NCI-H2171 treated with DMSO at 0.1 percent for 48 hours (cell line): ENCODE data around the gene ACTR1A.
A peak's percentile ranks its signal among the peaks of the same experiment; 100 is the strongest.
"Not testable (repeated sequence)": the region's sequence is repeated elsewhere in the genome, so short reads cannot be mapped to it uniquely, and the experiment has no call there.

Experiments
- DNase-seq: peaks from one replicate; lab custom pipeline; 2025; lab: John Stamatoyannopoulos, UW

Gene ACTR1A

DNA sequence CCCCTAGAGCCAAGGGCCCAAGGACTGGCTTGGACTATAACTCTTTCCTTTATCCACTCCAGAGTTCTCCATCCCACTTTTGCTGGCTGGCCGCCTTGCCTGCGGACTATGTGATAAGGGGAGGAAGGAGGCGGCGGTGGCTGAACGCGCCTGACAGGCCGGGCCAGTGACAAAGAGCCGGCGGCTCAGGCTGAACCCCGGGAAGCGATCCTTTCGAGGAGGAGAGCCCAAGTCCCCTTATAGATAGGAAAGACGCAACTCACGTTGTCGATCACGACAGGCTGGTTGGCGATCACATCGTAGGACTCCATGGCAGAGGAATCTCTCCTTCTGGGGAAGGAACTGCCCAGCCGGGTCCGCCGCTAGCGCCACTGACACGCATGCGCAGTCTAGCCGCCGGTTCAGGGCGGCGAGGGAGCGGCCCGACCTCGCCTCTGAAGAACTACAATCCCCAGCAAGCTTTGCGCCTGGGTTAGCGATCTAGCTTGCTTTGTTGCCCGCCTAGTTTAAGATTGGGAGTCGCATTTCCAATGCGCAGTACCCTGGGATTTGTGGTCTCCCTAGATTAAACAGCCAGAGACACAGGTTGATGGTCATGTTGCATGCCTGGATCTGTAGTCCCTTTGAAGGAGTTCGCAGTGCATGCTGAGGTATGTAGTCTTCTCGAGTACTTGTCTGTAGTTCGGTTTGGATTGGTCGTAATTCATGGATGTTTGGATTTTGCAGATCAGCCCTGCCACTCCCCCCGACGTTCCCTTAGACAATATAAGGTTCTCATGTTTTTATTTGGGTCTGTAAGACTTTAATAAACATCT, at the start of gene ACTR1A:
Gene ACTR1A (minus strand): TSS at position 376 of the 815 bp plus-strand sequence. CDS start 65 bp downstream, at position 311.
- peak; percentile 99 for DNase-seq

DNA sequence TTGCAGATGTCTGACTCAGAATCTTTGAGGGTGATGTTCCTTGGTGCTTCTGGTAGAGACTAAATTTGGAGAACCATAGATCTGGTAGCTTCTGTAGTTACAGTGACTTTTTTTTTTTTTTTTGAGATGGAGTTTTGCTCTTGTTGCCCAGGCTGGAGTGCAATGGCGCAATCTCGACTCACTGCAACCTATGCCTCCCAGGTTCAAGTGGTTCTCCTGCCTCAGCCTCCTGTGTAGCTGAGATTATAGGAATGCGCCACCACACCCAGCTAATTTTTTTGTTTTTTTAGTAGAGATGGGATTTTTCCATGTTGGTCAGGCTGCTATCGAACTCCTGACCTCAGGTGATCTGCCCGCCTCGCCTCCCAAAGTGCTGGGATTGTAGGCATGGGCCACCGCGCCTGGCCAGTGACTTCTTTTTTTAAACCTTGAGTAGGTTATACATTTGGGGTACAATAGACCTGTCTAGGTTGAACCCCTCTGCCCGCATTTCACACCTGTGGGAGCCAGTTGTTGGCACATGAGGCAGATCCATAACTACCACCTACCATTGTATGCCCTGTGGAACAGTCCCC, 48.2 kb upstream of the ACTR1A start:
- no peak for DNase-seq

DNA sequence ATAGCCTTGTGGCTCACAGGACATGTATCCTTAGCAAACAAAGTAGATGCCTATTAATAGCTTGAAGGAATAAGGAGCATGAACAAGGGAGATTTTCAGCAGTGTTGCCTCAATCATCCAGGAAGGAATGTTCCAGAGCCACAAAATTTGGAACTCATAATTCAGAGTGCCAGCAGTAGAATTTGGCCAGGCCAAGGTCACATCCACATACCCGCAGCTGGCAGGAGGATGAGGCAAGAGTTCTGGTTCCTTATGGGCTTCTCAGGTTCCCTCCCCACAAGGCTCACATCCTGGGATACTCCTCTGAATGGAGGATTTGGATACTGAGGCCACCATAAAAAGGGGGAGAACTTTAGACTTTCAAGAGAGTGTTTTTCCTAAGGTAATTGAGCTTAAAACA, 47.0 kb upstream of the ACTR1A start:
- no peak for DNase-seq

DNA sequence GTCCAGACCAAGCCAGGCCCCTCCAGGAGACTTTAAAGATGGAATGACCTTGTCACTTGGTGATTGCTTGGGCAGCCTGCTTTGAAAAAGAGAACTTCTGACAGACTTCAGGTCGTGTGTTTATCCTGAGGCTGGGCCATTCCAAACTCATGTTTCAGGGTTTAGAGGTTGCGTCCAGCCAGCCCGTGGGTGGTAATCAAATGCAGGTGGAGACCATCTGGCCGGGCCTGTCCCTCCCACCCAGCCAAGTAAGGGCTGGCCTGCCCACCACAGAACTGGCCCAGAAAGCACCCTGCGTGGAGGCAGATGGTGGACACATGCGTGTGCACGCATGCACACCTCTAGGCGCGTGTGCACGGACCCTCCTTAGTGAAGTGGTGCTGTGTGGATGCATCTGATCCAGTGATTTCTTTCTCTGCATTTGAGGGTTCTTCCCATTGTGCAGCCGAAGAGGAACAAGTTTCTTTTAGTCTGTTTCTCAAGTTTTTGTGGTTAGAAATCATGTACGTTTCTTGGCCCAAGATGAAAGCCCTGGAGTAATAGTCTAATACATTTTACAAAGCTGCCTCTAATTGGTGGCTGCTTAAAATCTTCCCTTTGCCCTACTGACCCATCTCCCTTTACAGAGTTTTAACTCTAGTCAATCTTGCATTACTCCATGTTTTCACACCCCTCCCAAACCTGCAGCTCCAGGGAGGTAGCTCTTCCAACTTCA, 44.3 kb upstream of the ACTR1A start:
- DNase-seq = no peak

DNA sequence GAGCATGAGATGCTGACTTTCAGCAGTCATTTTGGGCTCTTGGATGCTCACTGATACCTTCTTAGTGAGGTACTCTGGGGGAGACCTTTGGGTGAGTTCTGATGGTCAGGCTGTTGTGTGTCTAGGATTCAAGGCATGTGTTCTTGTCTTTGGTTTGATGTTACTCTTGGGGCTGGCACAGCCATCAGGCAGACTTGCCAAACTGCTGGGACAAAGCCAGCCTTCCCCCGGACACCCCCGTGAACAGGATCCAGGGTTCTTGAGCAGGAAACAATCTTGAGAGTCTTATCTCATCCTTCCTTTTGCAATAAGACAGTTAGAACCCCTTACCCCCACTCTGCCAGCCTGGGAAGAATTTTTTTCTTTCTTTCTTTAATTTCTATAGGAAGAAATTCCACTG, 43.5 kb upstream of the ACTR1A start:
- DNase-seq = no peak

DNA sequence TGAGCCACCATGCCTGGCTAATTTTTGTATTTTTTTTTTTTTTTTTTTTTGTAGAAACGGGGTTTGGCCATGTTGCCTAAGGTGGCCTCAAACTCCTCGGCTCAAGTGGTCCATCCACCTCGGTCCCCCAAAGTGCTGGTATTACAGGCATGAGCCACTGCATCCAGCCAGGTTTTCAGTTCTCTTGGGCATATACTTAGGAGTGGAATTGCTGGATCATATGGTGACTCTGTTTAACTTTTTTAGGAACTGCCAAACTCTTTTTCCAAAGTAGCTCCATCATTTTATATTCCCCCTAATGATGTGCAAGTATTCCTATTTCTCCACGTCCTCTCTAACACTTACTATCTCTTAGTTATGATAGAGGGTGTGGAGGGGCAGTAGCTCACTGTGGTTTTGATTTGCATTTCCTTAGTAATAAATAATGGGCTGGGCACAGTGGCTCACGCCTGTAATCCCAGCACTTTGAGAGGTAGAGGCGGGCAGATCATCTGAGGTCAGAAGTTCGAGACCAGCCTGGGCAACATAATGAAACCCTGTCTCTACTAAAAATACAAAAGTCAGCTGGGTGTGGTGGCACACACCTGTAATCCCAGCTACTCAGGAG, 42.9 kb upstream of the ACTR1A start:
- no peak for DNase-seq

DNA sequence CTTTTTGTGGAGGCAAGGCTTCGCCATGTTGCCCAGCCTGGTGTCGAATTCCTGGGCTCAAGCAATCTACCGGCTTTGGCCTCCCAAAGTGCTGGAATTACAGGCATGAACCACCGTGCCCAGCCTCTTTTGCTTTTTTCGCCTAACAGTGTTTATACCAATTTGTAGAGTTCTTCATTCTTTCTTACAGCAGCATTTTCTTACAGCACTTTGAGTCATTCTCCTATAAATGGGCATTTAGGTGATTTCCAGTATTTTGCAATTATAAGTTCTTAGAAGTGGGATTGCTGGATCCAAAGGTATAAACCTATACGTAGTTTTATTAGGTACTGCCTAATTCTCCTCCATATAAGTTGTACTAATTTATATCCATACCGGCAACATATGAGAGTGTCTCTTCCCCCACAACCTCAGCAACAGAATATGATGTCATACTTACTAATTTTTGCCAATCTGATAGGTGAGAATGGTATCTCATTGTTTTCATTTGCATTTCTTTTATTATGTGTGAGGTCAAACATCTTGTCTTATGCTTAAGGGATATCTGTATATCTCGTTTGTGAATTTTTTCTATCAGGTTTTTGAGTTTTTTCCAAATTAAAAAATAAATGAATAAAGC, 40.4 kb upstream of the ACTR1A start:
- no peak for DNase-seq

DNA sequence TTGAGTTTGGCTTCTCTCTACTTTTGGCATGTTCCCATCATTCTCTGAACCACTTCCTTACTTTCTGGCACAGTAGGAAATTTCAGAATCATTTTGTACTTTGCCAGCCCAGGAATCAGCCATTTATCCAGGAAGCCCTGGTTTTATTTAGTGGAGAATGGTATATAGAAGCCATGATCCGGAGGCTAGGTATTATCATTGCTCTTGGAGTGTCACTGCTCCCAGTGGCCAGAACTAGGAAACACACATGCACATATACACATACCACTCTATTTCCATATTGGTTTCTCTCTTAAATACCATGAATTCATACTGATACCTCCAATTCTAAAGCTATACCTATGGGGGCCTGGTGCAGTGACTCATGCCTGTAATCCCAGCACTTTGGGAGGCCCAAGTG, 37.5 kb upstream of the ACTR1A start:
- DNase-seq = no peak

DNA sequence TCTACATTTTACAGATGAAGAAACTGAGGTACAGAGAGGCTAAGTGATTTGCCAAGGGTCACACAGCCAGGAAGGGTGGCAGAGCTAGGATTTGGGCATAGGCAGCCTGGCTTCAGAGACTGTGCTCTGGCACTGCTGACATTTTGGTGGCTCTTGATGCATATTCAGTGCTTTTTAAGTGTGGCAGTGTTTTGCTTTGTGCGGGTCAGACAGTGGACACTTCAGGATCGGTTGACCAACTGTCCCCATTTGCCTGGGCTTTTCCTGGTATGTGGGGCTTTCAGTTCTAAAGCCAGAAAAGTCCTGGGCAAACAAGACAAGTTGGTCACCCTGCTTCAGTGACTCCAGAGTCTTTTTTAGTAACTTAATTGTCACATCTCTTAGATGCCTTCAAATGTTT, 36.3 kb upstream of the ACTR1A start:
- no peak for DNase-seq

DNA sequence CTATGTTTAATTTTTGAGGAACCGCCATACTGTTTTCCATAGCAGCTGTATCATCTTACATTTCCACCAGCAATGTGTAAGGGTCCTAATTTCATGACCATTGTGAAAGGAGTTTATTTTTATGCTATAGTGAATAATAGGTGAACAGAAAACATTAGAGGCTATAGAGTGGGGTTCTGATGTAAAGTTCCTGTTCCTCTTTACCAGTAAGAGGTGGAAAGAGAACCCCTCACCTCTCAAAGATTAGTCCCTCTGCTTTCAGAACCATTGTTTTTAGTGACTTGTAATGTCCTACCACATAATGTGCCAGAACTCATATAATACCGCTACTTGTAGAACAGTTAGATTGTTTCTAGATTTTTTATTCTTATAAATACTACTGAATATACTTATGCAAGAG, 35.4 kb upstream of the ACTR1A start:
- DNase-seq = no peak

DNA sequence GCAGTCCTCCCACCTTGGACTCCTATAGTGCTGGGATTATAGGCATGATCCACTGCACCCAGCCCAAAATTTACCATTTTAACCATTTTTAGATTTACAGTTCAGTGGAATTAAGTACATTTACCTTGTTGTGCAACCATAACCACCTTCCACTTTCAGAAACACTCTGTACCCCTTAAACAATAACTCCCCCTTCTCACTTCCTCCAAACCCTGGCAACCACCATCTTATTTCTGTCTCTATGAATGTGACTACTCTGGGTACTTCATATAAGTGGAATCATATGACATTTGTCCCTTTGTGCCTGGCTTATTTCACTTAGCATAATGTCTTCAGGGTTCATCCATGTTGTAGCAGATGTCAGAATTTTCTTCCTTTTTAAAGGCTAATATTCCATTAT, 34.9 kb upstream of the ACTR1A start:
- no peak for DNase-seq

DNA sequence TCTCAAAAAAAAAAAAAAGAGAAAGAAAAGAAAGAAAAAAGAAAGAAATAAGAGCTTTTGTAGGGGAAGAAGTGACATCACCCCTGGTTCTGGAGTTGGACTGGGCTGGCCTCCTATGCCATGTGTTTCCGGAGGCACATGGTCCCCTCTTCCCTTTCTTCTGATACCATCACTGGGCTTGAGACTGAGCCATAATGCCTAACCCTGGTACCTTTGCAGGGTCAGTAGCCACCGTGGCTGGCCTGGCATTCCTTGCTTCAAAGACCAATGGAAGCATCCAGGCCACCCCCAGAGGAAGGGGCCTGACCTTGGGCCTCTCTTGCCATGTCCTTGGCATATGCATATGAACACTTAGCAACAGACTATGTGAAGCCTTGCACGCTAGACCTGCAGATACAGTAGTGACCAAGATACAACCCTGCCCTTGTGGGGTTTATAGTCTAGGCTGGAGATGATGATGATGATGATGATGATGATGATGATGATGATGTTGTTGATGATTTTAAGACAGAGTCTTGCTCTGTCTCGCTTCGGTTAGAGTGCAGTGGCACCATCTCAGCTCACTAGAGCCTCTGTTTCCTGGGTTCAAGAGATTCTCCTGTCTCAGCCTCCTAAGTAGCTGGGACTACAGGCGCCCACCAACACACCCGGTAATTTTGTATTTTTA, 33.1 kb upstream of the ACTR1A start:
- DNase-seq = no peak

DNA sequence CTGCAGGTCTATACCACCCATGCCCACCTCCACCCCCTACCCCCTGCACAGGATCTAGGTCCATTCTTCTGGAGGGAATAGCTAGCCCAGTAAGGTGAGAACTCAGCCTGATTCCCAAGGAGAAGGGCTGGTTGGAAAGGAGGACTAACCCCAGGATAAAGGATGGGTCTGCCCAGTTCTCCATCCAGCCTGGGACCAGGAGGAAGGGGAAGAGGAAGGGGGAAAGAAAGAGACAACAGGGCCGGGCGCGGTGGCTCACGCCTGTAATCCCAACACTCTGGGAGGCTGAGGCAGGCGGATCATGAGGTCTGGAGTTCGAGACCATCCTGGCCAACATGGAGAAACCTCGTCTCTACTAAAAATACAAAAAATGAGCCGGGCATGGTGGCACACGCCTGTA, 32.5 kb upstream of the ACTR1A start:
- not testable (repeated sequence) for DNase-seq

DNA sequence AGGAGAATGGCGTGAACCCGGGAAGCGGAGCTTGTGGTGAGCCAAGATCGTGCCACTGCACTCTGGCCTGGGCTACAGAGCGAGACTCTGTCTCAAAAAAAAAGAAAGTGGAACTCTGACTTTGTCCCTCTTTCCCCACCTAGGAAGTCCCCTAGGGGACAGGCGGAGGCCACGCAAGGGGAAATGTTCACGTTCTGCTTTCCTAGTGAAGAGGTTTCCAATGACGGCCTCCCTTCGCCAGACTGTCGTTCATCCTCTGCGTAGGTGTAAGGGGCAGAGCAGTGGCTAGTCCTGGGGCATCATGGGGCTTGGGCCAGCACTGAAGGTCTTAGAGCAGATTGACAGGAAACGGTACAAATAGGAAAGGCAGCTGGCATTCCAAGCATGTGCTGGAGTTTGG, 31.8 kb upstream of the ACTR1A start:
- no peak for DNase-seq

DNA sequence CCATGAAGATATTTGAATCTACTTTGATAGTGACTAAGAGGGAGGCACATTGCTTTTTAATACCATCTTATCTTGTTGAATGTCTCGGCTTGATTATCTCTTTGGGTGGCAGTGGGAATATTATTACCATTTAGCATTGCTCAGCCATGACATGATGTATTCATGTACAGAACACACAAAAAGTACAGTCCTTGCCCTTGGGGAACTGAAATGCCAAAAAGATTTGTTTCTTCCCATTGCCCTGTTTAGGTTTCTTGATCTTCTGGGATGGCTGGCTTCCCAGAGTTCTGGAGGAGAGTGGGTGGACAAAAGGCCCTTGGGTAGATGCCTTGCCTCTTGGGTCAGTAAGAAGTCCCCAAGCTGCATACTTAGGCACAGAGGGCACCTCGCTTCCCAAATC, 25.0 kb upstream of the ACTR1A start:
- DNase-seq = no peak

DNA sequence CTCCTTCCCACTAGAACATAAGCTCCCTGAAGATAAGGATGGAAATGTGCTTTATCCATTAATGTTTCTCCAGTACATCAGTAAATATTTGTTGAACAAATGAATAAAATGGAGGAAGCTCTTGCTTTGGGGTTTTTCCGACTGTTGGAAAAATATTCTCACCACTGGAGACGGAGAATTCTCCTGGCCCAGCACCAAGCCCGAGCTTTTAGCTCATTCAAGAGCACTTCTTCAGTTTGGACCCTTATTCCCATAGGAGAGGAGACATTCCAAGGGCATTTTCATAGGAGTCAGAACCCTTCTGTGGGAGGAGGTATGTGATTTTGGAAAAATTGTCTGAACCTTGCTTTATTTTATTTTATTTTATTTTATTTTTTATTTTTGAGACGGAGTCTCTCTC, 22.2 kb upstream of the ACTR1A start:
- DNase-seq = no peak

DNA sequence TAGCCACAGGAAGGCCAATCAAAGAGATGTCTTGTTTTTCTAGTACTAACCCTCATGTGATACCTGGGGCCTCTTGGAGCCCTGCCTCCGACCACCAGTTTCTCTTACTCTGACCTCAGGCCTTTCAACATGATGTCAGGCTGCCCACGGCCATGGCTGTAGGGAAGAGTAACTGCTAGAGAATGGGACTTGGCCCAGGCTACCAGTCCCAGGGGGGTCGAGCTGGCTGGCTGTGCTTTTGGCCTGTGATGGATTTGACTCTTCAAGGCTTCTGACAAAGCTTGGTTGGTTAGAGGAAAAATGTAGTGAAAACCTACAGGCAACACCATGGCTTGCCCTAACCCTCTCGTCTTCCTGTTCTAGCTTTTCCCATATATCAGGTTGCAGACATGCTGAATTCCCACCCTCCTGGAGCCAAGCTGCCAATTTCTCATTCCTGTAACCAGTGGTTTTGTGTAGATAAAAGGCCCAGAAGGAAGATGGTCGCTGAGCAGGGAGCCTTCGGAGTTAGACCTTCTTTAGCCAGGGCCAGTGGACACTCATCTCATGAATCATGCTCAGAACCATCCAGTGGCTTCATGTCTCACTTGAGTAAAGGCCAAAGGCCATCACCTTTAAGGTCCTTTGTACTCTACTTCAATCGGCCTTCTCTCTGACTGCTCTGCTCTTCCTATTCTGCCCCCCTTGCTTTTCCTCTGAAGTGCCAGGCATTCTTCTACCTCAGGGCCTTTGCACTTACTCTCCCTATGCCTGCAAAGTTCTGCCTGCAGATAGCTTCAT, 20.9 kb upstream of the ACTR1A start:
- no peak for DNase-seq

DNA sequence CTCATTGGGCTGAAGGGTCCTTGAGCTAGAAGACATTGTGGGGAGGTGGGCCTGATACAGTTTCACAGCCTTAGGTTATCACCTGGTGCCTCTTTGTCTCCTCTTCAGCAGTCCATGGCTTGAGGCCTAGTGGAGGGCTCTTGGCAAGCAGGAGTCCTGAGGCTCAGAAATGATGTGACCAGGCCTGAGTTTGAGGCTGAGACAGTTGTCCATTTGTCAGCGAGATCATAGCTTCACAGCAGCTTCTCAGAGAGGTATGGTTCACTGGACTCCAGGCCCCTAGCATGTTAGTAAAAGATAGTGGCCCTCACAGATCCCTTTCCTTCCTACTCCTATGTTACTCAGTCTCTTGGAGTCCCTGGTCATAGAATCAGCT, 20.4 kb upstream of the ACTR1A start:
- no peak for DNase-seq

DNA sequence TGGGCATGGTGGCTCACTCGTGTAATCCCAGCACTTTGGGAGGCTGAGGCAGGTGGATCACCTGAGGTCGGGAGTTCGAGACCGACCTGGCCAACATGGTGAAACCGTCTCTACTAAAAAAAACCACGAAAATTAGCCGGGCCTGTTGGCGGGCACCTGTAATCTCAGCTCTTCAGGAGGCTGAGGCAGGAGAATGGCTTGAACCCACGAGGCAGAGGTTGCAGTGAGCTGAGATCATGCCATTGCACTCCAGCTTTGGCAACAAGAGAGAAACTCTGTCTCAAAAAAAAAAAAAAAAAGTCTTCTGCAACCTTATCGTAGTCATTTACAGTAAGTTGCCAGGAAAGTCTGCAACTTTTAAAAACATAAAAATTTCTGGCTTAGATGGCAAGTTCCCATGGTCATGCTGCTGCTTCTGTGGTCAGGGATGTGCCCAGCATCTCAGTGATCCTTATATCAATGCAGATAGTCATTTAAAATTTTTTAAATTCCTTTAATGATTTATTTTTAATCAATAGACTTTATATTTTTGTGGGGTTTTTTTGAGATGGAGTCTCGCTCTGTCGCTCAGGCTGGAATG, 16.8 kb upstream of the ACTR1A start:
- DNase-seq = no peak

DNA sequence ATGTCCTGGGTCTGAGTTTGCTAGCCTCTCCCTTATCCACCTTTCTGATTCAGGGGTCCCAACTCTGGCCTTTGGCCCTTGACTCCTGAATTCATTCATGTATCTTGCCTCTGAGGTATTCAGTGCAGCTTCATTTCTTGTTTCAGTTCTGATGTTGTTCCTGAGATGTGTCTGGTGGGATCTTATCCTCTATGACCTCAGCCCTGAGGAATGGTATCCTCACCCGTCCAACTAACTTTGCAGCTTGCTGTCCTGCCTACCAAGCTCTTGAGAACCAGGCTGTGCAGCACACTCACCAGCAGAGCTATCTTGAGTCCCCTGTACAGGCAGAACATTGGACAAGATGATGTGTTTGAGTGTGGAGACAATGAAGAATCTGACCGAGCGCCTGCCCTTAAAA, 15.0 kb upstream of the ACTR1A start:
- DNase-seq = no peak

DNA sequence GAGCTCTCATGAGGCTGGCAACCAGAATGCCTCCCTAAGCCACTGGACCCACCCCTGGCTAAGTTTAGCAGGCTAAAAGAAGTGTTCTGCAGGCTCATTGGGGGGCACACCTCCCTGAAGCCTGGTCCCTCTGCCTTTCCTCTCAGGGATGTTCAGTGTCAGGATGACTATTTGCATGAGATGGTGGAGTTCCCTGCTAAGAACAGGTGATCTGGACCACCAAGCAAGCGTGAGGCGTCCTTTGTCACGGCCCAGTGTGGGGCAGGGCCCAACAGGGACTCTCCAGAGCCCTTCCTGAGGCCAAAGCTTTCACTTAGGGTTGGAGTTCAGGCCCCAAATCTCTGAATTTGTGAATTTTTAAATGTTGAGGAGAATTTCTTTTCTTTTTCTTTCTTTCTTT, 13.2 kb upstream of the ACTR1A start:
- no peak for DNase-seq
